Stimulated activated CD8-positive, alpha-beta memory T cell treated with anti-CD3 and anti-CD28 coated beads, Interleukin-15, amount 100 ng/mL, for 1 hour (primary cell): ENCODE results near the gene ST3GAL4.
A peak's percentile ranks its signal among the peaks of the same experiment; 100 is the strongest.

Experiments
- DNase-seq: peaks from one replicate; pipeline ENCODE4 v3.0.0-alpha.2; 2020; ENCODE audit warnings: low read depth

The ST3GAL4 gene

GRCh38 chr11:126408901-126409619 is 53.6 kb downstream of the ST3GAL4 start:
- no peak for DNase-seq

- no peak for DNase-seq
Observed at GRCh38 chr11:126409620-126409985, 54.1 kb downstream of the ST3GAL4 start.

DNA sequence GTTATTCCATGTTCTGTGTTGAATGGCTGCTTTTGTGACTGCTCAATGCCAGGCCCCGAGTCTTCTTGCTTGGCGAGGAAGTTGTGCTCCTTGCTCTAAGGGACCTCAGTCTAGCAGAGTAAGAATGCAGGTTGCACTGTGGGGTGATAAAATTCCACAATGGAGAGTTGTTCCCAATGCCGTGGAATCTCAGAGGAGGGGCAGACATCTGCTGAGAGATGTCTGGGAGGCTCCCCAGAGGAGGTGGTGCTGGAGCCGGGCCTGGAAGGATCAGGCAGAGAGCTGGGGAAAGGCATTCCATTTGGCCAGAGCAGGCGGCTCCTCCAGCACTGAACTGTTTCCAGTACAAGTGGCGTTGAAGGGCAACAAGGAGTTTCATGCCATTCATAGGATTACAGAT is 55.2 kb downstream of the ST3GAL4 start:
- no peak for DNase-seq

- no peak for DNase-seq
Observed at GRCh38 chr11:126411971-126412381, 56.5 kb downstream of the ST3GAL4 start.

- DNase-seq = no peak
Observed at GRCh38 chr11:126413426-126413825, 57.9 kb downstream of the ST3GAL4 start.

GRCh38 chr11:126413843-126414405 is 58.4 kb downstream of the ST3GAL4 start:
- DNase-seq = no peak

GRCh38 chr11:126414615-126415014 is 59.1 kb downstream of the ST3GAL4 start:
- DNase-seq = no peak

DNA sequence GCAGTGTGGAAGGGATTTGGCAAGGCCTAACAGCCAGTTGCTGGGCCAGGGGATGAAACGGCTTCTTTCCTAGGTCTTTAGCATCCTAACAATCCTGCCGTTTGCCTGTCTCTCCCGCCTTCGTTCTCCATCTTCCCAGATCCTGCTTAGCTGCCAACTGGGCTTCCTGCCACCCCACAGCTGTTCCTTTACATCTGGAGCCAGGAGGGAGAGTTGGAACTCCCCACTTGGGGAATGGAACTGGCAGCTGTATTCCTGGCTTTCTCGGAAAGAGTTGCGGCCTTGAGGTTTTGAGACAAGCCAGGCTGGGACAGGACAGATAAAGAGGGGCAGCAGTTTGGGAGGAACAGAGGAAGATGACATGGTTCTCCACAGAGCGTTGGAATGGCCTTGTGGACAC is 59.6 kb downstream of the ST3GAL4 start:
- no peak for DNase-seq

GRCh38 chr11:126415669-126416420 is 60.4 kb downstream of the ST3GAL4 start:
- no peak for DNase-seq

DNA sequence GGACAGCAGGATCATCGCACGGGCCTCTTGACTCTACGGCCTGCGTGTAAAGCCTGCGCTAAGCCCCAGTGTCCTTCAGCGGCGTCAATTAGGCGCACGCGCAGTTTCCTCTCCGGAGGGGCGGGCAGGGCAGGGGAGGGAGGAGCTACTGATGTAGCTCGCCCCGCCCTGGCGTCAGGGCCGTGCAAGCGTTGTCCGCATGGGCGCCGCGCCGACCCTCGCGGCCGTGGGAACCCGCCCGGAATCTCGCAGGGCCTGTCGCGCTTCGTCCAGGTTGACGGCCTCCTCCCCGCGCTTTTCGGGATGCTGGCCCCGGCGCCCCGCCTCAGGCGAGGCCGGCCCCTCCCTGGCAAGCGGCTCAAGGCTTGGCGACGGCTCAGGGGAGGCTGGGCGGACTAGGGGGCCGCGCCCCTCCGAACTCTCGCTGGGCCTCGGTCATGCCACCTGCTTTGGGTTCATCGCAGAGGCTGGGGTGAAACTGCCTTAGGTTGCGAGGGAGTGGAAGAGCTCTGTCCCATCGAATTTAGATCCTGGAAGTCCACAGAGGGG is 61.1 kb downstream of the ST3GAL4 start:
- peak; percentile 24 for DNase-seq

DNA sequence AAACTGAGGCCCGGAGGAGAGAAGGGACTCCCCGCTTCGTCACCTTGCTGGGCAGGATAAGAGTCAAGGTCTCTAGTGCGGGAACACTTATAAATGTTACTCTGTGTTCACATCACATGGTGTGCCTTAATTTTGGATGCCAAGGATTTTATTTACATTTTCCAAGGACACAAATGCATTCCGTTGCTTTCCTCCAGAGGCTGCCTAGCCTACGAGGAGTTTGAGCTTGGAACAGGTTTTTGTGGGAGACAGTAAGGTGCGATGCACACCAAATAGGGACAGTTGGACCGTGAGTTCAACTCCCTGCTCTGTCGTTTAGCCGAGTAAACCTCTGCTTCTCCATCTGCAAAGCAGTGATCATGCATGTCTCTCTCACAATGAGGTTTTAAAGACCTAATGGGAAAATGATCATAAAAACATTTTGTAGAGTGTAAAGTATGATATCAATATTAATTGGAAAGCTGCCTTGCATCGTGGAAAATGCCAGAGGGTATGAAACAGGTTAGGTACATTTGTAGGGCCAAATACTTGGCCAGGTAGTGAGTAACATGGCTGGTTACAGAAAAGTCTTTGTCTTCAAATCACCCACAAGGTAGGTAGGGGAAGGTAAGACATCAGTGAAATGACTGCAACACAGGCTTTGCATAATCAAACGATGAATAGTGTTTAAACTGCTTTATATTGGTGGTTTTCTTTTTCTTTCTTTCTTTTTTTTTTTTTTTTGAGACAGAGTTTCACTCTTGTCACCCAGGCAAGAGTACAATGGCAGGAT is 61.8 kb downstream of the ST3GAL4 start:
- no peak for DNase-seq

GRCh38 chr11:126418887-126419286 is 63.4 kb downstream of the ST3GAL4 start:
- DNase-seq = no peak

DNA sequence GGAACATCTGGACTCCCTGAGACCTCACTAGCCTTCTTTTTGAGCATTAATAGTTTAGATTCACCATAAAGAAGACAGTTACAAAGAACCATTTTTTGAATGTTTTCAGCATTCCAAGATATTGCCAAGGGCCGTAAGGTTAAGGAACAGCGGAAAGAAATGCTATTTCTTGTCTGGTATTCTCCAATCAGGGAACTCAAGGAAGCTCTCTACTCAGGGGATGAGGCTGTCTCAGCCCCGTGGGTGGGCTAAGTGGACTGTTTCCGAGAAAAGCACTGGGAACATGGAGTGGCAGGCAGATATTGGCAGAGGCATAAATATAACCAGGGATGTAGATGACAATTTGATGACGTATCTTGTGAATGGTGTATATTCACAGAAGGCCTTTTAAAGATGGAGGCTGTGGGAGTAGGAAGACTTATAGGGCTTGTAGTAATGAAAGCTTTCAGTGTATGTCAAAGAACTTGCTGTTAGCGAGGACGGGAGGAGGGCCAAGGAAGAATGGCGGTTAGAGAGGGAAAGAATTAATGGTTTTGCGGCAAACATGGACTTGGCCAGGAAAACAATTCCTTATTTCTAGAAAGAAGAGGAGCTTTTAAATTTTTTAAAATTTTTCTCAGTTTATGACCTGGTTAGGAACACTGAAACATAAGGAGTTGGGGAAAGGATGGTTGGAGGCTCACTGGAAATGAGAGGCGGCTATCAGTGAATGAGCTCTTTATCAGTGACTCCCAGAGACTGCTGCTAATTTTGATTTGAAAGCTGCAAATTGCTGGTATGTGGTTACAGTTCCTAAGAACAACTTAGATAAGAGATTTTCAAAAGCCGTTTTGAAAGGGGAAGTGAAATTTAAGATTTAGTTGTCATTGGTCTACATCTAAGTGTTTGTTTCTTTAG is 64.6 kb downstream of the ST3GAL4 start:
- DNase-seq = no peak

- no peak for DNase-seq
Observed at GRCh38 chr11:126420698-126421256, 65.3 kb downstream of the ST3GAL4 start.

DNA sequence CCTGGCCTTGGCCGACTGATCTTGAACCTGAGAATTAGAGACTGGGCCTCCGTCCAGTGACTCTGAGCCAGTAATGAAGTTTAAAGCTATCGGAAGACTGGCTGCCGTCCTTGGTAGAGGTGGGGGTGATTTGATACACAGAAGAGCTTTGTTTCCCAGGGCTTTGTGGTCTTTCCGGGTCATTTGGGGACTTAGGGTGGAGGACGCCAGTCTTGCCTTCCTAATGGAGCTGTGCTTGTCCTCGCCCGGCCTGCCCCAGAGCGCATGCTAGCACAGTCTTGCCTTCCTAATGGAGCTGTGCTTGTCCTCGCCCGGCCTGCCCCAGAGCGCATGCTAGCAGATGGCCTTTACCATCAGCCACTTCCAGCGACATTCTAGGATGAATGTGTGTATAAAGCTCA is 65.8 kb downstream of the ST3GAL4 start:
- no peak for DNase-seq

DNA sequence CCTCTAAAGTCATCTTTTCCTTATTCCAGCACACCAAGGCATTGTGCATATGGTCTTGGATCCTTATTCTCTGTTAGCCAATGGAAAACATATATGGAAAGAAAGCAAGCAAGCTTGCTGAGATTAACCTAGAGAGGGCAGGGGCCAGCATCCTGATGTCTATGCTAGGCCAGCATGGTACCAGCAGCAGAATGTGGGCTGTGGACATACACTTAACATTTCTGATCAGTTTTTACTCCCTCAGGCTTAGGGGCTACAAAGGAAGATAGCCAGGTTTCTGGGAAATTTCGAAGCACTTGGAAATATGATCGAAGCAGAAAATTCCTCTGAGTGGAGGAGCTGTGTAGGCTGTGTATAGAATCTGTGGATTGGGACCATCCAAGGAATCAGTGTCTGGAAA is 67.0 kb downstream of the ST3GAL4 start:
- no peak for DNase-seq

- no peak for DNase-seq
Observed at GRCh38 chr11:126423154-126423553, 67.7 kb downstream of the ST3GAL4 start.

- no peak for DNase-seq
Observed at GRCh38 chr11:126423743-126424142, 68.3 kb downstream of the ST3GAL4 start.

DNA sequence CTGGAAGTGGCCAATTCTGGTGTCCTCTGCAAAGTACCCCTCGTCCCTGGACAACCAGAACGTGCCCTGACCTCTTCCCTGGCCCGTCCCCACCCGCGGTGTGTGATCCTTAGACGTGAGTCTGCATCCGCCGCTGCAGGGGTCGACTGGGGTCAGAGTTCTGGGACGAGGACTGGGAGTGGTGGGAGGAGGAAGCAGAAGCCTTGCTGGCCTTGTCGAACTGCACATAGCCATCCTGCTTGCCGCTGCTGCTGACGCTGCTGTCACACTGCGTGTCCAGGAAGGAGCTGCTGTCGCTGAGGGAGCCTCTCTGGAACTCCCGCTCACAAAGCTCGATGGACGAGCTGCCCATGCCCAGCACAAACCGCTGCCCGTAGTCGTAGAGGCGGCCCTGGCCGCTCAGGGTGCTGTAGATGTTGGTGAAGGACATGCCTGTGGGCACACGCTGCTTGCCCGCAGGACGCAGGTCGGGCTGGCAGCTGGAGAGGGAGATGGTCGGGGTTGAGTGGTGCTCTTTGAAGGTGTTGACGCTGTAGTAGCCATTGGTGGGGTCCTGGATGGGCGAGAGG is 69.1 kb downstream of the ST3GAL4 start:
- DNase-seq = no peak

DNA sequence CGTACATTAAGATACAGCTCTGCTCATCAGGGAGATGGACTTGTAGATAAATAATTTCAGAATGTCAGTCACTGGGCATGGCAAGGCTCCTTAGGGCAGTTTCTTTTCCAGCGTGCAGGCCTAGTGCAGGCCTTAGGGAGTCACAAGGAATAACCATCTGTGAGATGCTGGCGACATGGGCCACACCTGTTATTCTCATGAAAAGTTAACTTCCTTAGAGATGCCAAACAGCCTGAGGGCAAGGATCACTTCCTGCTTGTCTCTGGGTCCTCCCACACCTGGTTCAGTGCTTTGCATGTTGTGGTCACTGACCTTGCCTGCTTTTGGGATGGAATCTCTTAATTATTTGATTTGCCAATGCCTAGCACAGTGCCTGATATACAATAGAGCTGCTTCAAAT is 70.6 kb downstream of the ST3GAL4 start:
- no peak for DNase-seq
